Glomerular visceral epithelial cell (primary cell): ENCODE measurements around the gene ZNF184.

Experiments used
- DNase-seq: peaks from one replicate; pipeline ENCODE4 v3.0.0-alpha.2; 2016; ENCODE audit errors: extremely low spot score

Gene ZNF184

DNA sequence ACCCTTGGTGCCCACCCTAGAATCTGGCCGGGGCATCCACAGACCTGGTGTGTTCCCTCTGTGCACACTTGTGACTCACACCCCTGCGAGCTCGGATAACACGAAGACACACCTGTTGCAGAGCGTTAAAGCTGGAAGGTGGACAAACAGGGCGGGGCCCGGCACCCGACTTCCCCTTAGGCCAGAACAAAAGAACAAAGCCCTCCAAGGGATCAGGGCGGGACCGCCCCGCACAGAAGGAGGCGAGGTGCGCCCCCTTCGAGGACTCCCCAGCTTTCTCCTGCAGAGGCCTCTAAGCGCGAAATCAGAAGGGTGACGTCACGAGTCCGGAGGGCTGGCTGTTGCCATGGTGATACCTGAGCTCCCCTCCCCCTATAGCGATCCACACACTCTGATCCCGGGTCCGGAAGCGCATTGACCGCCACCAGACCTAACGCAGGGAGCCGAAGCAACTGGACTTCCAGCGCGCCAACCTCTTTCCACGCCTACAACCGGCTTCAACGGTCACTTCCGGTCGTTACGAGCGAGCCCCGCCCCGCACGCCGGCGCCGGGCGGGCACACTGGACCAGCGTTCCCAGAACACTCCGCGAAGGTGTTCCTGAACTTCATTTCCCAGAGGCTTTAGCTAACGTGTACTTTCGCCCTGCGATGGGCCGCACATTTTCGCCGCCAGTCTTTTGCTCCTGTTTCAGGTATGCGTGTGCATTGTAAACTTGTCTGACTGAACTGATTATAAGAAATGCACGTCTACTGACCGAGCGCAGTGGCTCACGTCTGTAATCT, at the start of gene ZNF184:
TSS of gene ZNF184 (minus strand) at position 489 of the 784 bp plus-strand sequence. CDS start 811 bp downstream, outside the sequence.
- peak; percentile 99 for DNase-seq

DNA sequence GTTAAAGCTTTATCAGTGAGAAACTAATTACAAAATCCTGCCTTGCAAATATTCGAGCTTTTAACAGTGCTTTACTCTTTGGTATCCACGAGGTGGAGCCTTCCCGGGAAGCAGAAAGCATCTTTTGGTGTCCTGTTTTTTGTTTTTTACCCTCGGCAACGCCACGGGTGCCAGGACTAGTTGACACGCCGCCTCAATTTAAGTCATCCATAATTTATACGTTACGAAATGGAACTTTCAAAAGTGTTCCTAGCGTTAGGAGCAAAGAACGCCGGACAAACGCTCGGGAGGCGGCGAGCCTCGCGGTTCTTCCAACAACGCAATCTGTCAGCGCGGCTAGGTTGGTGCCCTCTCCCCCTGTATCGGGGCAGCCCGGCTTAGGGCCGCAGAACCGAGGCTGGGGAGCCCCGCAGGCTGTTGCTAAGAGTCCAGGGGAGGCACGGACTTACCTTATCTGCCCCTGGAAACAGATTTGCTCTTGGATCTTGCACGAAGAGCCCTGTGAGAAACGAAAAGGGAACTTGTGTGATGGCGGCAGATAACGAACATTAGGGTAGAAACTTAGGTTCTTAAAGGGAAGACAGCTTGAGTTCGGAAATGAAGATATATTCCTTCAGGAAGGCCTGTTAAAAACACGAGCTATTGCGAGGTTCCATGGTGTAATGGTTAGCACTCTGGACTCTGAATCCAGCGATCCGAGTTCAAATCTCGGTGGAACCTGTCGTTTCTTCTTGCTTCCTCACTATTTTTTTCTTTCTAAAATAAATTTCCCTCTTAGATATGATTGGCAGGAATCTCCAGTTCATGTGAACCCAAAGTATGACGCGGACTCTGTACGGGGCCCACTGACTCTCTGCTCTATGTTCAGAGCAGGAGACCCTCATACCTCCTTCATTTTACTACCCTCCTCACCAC, 46.2 kb upstream of the ZNF184 start:
- DNase-seq: peak; percentile 87

DNA sequence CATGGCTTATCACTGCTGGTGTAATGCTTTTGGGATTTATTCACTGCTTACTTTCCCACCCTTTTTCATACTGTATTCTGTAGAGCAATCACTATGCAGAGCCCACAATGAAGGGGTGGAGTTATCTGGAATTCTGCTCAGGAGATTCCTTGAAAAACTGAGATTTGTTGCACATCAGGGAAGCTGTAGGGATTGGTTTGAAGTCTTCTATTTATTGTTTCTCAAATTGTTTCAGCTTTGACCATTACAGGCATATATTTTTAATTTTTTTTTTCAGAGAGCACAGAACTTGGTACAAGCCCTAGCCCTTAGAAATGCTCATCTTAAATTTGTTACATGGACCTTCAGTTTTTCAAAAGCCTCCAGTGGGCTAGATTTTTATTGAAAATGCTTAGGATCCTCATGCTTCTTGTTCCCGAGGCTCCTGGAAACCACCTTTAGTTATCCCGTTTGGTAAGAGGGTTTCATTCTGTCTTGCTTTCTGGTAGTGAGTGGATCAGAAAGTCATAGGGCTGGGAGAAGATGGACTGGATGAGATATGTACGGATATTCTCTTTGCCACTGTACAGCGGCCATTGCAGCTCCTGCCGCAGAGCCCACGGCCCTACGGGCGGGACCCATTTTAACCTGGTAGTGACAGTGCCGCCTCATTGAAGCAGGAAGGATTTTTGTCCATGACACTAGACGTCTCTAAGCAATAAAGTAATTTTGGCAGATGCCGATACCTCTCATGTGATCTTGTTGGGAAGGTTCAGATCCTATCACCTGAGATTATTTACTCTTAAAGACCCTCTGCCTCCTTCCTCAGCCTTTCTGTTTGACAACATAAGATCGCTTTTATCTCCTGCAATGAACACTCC, 45.3 kb upstream of the ZNF184 start:
- peak; percentile 8 for DNase-seq

DNA sequence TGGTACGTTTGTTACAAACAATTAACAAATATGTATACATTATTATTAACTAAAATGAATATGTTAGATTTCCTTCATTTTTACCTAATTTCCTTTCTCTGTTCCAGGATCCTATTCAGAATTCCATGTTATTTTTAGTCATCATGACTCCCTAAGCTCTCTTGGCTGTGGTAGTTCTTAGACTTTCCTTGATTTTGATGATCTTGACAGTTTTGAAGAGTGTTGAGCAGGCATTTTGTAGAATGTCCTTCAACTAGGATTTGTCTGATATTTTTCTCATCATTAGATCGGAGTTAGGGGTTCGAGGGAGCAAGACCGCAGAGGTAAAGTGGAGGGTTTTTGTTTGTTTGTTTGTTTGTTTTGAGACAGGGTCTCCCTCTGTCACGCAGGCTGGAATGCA, 44.3 kb upstream of the ZNF184 start:
- DNase-seq: no peak

DNA sequence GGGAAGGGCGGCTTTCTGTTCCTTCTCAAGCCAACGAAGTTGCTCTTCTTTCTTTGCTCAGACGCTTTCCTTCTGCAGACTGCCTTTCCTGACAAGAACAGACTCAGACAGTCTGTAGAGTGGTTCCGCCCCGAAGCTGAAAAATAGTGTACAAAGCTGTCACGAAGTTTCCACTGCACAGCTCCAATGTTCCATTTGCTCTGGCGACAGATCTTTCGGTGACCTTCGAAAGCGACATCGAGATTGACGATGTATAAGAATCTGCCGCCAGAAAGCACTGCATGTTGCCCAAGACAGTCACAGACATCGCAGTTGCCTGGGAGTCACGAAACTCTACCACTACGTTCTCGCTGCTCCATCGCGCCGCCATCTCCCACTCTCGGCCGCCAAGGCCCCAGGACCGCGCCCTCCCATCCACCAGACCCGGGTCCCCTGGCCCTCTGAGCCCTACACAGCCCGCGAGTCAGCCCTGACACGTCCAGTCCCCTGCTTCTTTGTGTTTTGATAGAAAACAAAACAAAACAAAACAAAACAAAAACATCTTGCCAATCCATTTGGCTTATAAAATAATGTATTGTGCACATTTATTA, 42.1 kb upstream of the ZNF184 start:
- no peak for DNase-seq

DNA sequence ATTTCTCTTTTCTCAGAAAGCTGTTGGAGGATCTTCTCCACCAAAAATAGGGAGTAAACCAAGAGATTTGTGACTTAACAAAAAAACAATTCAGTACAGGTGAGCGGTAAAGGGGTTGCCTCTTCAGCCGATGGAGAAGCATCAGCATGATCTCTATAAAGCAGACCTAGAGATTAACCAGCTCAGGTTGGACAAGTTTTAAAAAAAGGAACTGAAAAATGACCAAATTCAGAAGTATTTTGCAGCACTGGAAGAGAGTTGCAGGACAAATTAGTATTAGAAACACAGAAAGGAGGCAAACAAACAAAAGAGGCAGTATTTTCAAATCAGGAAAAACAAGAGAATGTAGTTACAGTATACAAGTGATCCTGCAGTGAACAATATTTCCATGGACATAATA, 39.6 kb upstream of the ZNF184 start:
- DNase-seq: no peak

DNA sequence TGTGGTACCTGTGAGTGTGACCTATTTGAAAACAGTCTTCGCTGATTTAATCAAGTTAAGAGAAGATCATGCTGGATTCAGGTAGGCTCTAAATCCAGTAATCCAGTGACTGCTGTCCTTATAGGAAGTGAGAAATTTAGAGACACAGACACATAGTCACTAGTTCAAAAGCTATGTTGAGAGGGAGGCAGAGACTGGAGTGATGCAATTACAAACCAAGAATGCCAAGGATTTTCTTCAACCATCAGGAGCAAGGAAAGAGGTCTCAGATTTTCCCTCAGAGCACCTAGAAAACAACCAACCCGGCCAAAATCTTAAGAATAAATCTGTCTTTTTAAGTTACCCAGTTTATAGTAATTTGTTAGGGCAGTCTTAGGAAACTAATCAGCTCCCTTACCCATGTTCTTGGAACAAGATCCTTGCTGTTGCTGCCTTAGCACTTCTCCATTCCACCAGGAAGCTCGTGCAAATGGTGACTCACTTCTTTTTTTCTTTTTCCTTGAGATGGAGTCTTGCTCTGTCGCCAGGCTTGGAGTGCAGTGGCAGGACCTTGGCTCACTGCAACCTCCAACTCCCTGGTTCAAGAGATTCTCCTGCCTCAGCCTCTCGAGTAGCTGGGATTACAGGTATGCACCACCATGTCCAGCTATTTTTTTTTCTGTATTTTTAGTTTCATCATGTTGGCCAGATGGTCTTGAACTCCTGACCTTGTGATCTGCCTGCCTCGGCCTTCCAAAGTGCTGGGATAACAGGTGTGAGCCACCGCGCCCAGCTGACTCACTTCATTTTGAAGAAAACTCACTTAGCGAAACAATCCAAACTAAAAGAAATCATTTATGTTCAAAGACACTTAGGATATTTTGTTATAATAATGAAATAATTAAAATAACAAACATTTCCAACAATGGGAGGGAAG, 34.4 kb upstream of the ZNF184 start:
- DNase-seq: no peak

DNA sequence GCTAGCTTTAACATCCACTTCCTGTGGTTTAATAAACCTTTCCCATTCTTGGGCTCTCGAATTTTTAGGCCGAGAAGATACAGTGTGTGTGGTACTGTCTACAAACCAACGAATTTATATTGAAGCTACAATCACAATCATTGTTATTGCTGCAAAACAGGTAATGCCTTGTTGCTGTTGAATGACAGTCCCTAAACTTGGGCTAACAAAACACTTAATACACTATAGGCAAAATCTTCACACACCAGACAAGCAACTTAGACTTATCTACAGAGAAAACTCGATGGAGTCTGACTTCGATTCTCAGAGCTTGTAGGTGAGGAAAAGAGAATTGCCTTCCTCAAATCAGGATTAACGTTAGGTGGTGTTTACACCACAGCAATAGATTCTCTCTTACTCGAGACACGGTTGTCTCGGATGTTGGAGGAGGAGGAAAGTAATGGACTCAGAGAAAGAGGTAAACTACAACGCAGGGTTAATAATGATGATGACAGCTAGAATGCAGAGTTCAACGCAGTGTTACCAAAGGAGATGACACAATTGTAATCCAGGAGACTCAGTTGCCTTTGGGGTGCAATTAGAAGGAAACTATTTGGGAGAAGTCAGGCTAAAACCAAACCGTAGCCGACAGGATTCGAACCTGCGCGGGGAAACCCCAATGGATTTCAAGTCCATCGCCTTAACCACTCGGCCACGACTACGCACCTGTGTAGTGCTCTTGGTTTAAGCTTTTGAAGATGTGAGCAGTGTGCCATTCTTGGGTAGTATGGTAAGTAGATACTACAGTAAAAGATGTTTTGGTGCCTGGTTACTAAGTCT, 32.5 kb upstream of the ZNF184 start:
- DNase-seq: peak; percentile 55

DNA sequence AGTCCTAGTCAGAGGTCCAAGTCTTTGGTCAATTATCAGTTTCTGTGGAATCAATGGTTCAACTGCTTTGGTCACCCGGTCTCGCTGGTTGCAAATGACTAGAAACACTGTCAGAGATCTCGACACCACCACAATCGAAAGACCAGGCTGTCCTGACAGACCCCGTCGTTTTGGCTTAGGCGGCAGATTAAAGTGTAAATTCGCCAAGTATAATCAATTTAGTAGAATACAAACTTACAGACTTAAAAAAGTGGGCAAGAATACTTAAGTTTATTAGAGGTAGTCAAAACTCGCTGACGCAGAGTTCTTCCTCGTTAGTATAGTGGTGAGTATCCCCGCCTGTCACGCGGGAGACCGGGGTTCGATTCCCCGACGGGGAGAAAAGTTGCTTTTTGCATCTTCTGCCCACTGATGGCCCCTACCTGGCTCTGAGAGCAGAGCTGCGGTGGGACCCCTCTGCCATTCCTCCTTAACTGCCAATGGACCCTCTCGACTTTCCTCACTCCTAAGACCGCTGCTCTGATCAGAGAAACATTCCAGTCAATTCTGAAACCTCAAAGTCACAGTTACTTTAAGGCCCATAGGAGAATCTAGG, 30.6 kb upstream of the ZNF184 start:
- DNase-seq: peak; percentile 78

DNA sequence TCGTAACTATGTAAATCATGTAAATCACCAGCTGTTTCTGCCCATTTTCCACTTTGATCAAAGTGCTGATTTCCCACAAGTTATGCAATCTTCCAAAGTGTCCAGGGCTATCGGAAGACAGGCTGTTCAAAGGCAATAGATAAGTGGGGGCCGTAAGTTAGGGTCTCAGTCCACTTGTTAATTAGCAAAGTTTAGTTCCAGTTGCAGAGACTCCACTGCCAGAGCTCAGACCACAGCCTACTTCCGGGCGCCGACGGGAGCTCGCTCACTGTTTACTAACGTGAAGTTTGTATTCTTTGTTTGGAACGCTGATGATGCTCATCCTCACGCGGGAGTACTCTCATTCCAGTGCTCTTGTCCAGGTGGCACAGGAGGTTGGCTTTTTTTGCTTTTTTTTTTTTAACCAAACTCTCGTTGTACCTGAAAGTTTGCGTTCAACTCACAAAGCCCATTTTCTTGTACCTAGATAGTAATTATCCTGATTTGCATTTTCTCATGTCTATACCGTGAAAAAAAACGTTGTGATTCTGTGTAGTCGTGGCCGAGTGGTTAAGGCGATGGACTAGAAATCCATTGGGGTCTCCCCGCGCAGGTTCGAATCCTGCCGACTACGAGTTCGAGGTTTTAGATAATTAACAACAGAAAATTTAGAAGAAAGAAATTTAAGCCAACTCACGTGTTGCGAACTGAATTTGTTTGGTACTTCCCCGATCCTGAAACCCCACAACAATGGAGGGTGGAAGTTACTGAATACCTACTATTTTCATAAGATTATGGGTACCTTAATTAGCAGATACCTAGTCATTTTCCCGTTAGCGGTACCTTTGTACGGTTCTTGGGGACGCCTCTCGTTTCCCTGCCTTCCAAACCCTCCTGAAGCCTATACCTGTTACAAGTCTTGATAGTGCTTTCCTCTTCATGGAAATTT, 29.9 kb upstream of the ZNF184 start:
- peak; percentile 57 for DNase-seq

DNA sequence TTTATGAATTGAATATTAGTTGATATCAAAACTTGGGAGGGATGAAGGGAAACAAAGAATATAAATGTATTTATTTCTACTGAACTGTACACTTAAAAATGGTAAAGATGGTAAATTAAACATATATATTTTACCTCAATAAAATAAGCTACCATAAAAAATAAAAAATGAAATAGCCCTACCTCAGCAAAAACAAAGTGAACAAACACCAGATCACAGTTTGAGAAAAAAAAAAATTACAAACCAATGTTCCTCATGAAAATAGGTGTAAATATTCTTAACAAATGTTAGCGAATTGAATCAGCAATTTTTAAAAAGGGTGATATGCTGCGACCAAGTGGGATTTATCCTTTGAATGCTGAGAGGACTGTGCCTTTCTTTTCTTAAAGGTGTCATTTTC, 28.3 kb upstream of the ZNF184 start:
- no peak for DNase-seq

DNA sequence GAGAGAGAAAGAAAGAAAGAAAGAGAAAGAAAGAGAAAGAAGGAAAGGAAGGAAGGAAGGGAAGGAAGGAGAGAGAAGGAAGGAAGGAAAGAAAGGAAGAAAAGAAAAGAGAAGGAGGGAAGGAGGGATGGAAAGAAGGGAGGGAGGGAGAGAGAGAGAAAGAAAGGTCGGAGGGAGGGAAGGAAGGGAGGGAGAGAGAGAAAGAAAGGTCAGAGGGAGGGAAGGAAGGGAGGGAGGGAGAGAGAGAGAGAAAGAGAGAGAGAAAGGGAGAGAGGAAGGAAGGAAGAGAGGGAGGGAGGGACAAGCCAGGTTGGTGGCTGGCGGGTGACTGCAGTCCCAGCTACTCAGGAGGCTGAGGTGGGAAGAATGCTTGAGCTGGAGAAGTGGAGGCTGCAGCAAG, 27.3 kb upstream of the ZNF184 start:
- no peak for DNase-seq

DNA sequence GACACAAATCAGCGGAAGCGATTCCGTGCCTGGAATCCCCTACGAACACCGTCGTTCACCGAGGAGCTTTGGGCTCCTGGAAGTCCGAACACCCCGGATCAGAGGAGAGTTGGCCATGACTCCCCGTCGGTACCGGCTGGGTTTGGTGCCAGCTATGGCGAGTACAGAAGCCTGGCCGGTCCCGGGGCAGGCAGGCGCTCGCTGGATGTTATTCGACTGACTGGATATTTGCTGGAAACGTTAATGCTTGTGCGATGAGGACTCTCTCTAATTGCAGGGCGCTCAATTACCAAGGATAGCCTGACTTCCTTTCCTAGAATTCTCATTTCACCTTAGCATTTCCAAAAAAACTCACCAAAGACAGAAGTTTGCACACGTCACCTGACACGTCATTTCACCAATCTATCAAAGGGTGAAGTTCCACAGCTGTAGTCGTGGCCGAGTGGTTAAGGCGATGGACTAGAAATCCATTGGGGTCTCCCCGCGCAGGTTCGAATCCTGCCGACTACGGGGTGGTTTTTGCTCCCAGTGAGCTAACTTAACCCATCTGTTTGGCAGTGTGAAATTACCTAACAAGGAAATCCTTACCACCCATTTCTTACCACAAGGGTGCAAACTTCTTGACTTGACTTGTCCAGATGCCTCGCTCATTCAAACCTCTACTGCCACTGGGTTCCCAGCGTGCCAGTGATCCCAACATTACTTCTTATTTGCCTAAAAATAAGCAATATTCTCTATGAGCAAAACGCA, 22.7 kb upstream of the ZNF184 start:
- peak; percentile 72 for DNase-seq

DNA sequence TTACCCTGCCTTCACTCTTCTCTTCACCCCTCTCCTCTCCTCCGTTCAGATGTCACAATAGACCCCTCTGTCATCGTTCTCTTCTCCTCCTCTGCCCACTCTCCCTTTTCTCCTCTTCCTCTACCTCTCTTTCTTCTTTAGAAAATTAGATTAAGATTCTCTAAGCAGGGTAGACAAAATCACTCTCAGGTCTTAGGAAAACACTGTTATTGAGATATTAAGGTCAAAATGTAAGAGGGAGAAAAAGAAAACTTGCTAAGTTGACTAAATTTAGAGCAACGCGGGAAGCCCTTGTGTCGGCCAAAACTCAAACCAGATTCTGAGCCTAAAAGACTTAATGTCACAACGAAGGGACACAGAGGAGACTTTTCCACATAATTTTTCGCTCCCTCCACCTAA, 22.1 kb upstream of the ZNF184 start:
- DNase-seq: no peak

DNA sequence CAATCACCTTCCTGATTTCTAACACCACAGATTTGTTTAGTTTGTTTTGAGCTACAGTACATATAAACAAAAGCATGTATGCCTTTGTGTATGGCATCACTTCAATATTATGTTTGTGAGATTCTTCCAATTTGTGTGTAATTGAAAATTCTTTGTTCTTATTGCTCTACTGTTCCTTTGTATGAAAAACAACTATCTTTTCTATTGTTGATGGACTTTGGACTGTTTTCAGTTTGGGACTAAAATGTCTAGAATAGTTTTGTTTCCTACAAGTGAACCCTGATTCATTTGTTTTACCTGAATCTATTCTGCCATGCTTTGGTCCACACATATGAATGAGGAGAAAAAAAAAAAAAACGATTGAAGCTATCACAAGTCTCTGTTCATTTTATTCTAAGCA, 21.2 kb upstream of the ZNF184 start:
- DNase-seq: no peak

DNA sequence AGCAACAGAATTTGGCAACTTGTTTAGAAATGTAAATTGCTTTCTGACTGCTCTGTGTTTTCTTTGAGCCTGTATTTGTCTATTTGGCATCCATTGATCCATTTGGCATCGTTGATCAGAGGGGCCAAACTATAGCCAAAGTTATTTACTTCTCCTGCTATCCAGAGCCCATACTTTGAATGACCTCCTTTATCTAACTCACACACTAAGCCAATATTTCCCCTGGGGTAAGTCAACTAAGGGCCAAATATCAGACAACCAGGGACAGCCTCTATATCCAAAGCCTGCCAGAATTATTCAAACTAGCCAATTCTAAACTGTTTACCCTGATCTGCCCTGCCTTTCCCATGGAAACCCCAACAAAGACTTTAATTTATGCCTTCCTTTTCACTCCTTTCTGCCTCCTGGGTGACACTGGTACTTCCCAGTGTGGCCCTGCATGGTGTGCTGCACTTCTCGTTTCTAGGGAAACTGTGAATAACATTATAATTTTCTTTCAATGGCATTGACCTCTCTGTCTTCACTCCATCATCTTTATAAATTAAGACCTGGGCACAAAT, 19.8 kb upstream of the ZNF184 start:
- no peak for DNase-seq
